Panc1 (cell line): ENCODE measurements around the gene CNIH2. TPM values are rescaled to one million over a fixed set of nuclear protein-coding genes. Genes with fewer than 3 reads are reported as not detected.

ENCODE experiments used
- ATAC-seq: fragments of 200-7000 bp; cut with Tn5 transposase; 2 replicates; pipeline ENCODE4 v1.9.1; 2020; ENCODE audit warnings: mild to moderate bottlenecking, moderate library complexity
- BruUV-seq: library from RNA; stranded (reverse); fragments of 400-500 nt; replicated peaks from 2 replicates; lab custom pipeline; 2021; lab: Mats Ljungman, UMichigan
- CTCF ChIA-PET: fragments of 300-600 bp; sonication (Branson Sonifier 250); formaldehyde crosslinking; loops from one replicate; lab custom pipeline; 2022; ENCODE audit warnings: antibody characterized with exemption; lab: Charles Lee
- POLR2A ChIA-PET: fragments of 300-600 bp; sonication (Branson Sonifier 250); formaldehyde crosslinking; loops from one replicate; lab custom pipeline; 2022; ENCODE audit warnings: antibody characterized with exemption; lab: Charles Lee
- DNase-seq: peaks from one replicate; pipeline ENCODE4 v3.0.0-alpha.2; 2010; ENCODE audit warnings: low read depth, low spot score
- H3K27ac ChIP-seq: 2 replicates; pipeline ENCODE4 v1.5.1; 2011; ENCODE audit warnings: mild to moderate bottlenecking, low read length, inconsistent platforms
- H3K27me3 ChIP-seq: fragments of 200-500 bp; sonication (Bioruptor generic); 2 replicates; pipeline ENCODE4 v1.6.0; 2014; ENCODE audit warnings: low read length, inconsistent platforms; ENCODE audit not compliant: control insufficient read depth, insufficient read depth
- H3K36me3 ChIP-seq: fragments of 200-500 bp; sonication (Bioruptor generic); 2 replicates; pipeline ENCODE4 v1.5.1; 2014; ENCODE audit warnings: inconsistent platforms, mild to moderate bottlenecking, low read length, moderate library complexity; ENCODE audit not compliant: control insufficient read depth, insufficient read depth
- H3K4me1 ChIP-seq: 2 replicates; pipeline ENCODE4 v1.5.1; 2011; ENCODE audit warnings: inconsistent platforms, mild to moderate bottlenecking, low read length, moderate library complexity; ENCODE audit not compliant: control insufficient read depth, insufficient read depth
- H3K4me3 ChIP-seq, 2 experiments: 2 replicates each; pipeline ENCODE4 v1.5.1; 2011 to 2012; ENCODE audit warnings: low read depth in 2 of 2, low read length in 2 of 2, mild to moderate bottlenecking in 2 of 2, inconsistent platforms in 1 of 2, moderate library complexity in 1 of 2
- H3K9me3 ChIP-seq: fragments of 200-500 bp; sonication (Bioruptor generic); 2 replicates; pipeline ENCODE4 v1.5.1; 2014; ENCODE audit warnings: low read depth, mild to moderate bottlenecking, inconsistent platforms, low read length, moderate library complexity; ENCODE audit not compliant: control insufficient read depth, insufficient read depth
- CTCF ChIP-seq: fragments of 450-650 bp; IDR thresholded peaks from 2 replicates; pipeline ENCODE4 v1.5.1; 2017; ENCODE audit warnings: mild to moderate bottlenecking
- POLR2AphosphoS5 ChIP-seq: IDR thresholded peaks from 2 replicates; pipeline ENCODE4 v1.6.1; 2012; ENCODE audit warnings: mild to moderate bottlenecking, low read depth, low read length, moderate library complexity
- REST ChIP-seq, 2 experiments: IDR thresholded peaks; 2 replicates each; pipeline ENCODE4 v1.6.1; 2011 to 2012; ENCODE audit warnings: low read depth in 2 of 2, control low read depth in 1 of 2, low read length in 1 of 2, mild to moderate bottlenecking in 1 of 2, moderate library complexity in 1 of 2; ENCODE audit not compliant: insufficient read depth in 1 of 2
- SIN3A ChIP-seq: IDR thresholded peaks from 2 replicates; pipeline ENCODE4 v1.6.1; 2012; ENCODE audit warnings: low read depth, mild to moderate bottlenecking, low read length, moderate library complexity, borderline replicate concordance; ENCODE audit not compliant: insufficient read depth
- TCF7L2 ChIP-seq: IDR thresholded peaks from 2 replicates; pipeline ENCODE4 v1.6.1; 2011; ENCODE audit warnings: mild to moderate bottlenecking, low read depth, low read length, inconsistent platforms
- in situ Hi-C: cut with HindIII; loops from 2 replicates; pipeline ENCODE4 v1.10.0; 2016; ENCODE audit warnings: low sequenced_read_pairs, low pct_unique_long_range_greater_than_20kb
- intact Hi-C: fragments of 100-400 bp; cut with micrococcal nuclease; formaldehyde crosslinking; loops from one replicate; pipeline ENCODE4 v1.10.0; 2022; ENCODE audit not compliant: unreplicated experiment
- total RNA-seq: library from RNA; stranded (reverse); gene quantifications from one replicate; pipeline ENCODE4 v1.2.1, GENCODE V29; 2021; ENCODE audit not compliant: unreplicated experiment

CNIH2 gene
- total RNA-seq, 1 experiment from 2014 or later: 9.3 TPM

- no peak overlapping the region for H3K4me3 ChIP-seq
- no peaks in the 10 kb centered on the region for H3K36me3 ChIP-seq
- TF ChIP-seq SIN3A (no peak), CTCF (no peak), REST (IDR thresholded peaks at IDR 0.05; ENCODE audit: insufficient read depth in 1 of 2, low read depth in 2 of 2, low read length in 1 of 2) (no peak), POLR2AphosphoS5 (no peak), TCF7L2 (no peak)
- ChIA-PET CTCF (interaction anchor here (1.0 kb wide), 1 partner anchor 87 kb away, joined by 6 read pairs; no protein-coding TSS in a partner anchor), POLR2A (no interaction called here)
- H3K27me3 ChIP-seq: no peaks in the 10 kb centered on the region
- no peaks in the 10 kb centered on the region for H3K4me1 ChIP-seq
- in situ Hi-C loops (no loop called here), intact Hi-C loops (no loop called here)
- DNase-seq: no peak
- no peak for ATAC-seq
- H3K9me3 ChIP-seq: no peaks in the 10 kb centered on the region
- BruUV-seq: no TSS peak
- no peak overlapping the region for H3K27ac ChIP-seq
Measured at GRCh38 chr11:66299186-66299585, 21.2 kb downstream of the CNIH2 start.

GRCh38 chr11:66302656-66303055 is 24.7 kb downstream of the CNIH2 start:
- TF ChIP-seq TCF7L2 (no peak), SIN3A (no peak), REST (IDR thresholded peaks at IDR 0.05; ENCODE audit: insufficient read depth in 1 of 2, low read depth in 2 of 2, low read length in 1 of 2) (no peak)
- Histone ChIP-seq H3K27ac (no peak overlapping the region), H3K9me3 (no peaks in the 10 kb centered on the region), H3K4me1 (no peaks in the 10 kb centered on the region), H3K4me3 (no peak overlapping the region), H3K27me3 (no peaks in the 10 kb centered on the region), H3K36me3 (no peaks in the 10 kb centered on the region)
- no TSS peak for BruUV-seq
- POLR2A ChIA-PET: no interaction called here
- DNase-seq (no peak), ATAC-seq (no peak)
- intact Hi-C loops (no loop called here), in situ Hi-C loops (no loop called here)
- CTCF ChIA-PET: interaction anchor here (0.6 kb wide), 1 partner anchor 727 kb away, joined by 5 read pairs; the partner anchor contains the start of gene EHBP1L1
